HG03060 (cell line): Measurements from ENCODE around the gene SHLD2.
"Not testable (repeated sequence)": the region's sequence is repeated elsewhere in the genome, so short reads cannot be mapped to it uniquely, and the experiment has no call there.

Experiments used
- ATAC-seq: cut with Tn5 transposase; IDR thresholded peaks from one replicate; pipeline ENCODE4 v1.9.1; 2021; ENCODE audit warnings: low read depth, moderate number of reproducible peaks; ENCODE audit not compliant: unreplicated experiment

Gene SHLD2

GRCh38 chr10:87210309-87210708 lies 115.3 kb downstream of the SHLD2 start:
- not testable (repeated sequence) for ATAC-seq

GRCh38 chr10:87211848-87212247 lies 116.8 kb downstream of the SHLD2 start:
- ATAC-seq = not testable (repeated sequence)

DNA sequence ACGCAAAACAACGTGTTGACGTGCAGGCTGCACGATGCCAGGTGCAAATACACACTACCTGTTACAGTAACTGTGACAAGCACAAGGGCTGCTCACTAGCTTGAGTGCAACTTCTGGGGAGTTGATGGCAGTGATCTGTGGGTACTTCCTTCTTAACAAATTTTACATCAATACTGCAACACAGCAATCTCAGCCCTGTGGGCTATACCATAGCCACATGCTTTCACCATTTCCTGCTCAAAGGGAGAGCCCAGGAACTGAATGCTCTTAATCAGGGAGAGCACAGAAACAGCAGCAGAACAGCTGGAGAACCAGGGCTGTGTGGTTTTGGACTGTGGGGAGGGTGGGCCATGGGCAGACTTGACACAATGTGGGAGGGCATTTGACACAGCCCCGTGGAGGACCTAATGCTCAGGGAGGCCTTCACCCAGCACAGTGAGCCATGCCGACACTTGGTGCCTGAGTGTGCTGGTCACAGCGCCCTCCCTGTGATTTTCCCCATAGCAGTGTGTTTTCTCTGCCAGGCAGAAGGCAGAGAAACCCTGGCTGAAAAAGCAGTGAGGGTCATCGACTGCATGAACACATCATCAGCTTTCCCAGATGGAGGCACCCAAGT lies 118.3 kb downstream of the SHLD2 start:
- not testable (repeated sequence) for ATAC-seq

DNA sequence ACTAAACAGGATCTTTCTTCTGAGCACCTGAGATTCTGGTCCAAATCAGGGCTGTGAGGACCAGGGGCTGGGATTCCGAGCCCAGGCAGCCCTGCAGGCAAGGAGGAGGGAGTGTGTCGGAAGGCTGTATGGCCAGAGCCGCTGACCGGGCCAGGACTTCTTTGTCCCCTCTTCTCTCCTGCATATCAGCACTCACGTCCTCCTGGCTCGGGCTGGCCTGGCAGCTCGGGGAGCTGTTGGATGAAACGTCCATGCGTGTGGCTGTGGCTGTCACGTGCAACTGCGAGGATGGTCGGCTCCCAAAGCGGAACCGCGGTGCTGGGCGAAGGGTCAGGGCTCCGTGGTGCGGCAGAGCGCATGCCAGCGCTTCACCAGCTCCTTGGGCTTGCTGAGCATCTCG lies 118.8 kb downstream of the SHLD2 start:
- not testable (repeated sequence) for ATAC-seq

DNA sequence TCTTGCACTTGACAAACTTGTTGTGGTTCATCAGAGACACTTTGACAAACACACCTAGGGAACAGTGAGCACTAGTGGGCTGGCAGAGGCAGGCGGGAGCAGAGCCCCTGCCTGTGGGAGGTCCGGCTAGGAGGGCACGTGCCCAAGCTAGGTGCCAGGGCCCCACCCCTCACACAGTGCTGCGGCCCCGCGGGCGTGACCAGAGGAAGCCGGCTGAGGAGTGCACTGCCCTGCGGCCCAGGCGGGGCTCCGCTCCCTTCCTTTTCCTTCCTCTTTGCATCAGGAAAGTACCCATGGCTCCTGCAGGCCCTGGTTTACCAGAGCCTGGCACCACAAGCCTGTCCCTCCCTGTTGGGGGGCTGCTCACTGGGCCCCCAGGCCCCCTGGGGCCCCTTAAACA lies 121.1 kb downstream of the SHLD2 start:
- ATAC-seq = not testable (repeated sequence)

GRCh38 chr10:87219370-87219769 lies 124.4 kb downstream of the SHLD2 start:
- ATAC-seq = not testable (repeated sequence)

- not testable (repeated sequence) for ATAC-seq
These were observed 127.8 kb downstream of the SHLD2 start for GRCh38 chr10:87222789-87223188.

DNA sequence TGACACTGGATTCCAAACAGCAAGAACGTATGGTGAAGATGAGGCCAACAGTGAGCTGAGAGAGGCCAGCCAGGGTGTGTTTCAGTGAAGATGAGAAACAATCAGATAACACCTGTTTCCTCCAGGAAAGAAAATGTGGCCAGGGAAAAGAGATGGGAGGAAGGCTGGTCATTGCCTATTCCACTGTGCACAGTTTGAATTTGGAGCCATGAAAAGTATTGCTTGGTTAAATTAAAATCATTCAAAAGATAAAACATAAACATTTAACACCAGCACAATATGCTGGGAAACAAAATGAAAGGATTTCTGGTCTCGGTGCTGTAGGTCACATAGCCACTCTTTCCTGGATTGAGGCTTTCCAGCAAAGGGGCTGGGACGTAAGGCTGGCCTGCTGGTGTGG lies 130.1 kb downstream of the SHLD2 start, which contains the start of gene NUTM2A:
NUTM2A (plus strand) TSS at position 301 of the 400 bp plus-strand sequence. CDS start 383 bp downstream, outside the sequence.
- ATAC-seq = not testable (repeated sequence)

GRCh38 chr10:87228247-87228646 lies 133.2 kb downstream of the SHLD2 start:
- not testable (repeated sequence) for ATAC-seq

GRCh38 chr10:87229211-87229610 lies 134.2 kb downstream of the SHLD2 start:
- not testable (repeated sequence) for ATAC-seq

- ATAC-seq = not testable (repeated sequence)
These were observed 139.8 kb downstream of the SHLD2 start for GRCh38 chr10:87234854-87235253.

GRCh38 chr10:87237244-87237643 lies 142.2 kb downstream of the SHLD2 start:
- ATAC-seq = not testable (repeated sequence)

- ATAC-seq = not testable (repeated sequence)
These were observed 144.4 kb downstream of the SHLD2 start for GRCh38 chr10:87239346-87239808.
